GM19023 (cell line): ENCODE results near the gene TMEM187.

Source experiments
- ATAC-seq: cut with Tn5 transposase; IDR thresholded peaks from one replicate; pipeline ENCODE4 v1.9.1; 2021; ENCODE audit warnings: mild to moderate bottlenecking, moderate library complexity; ENCODE audit not compliant: unreplicated experiment

The TMEM187 gene

DNA sequence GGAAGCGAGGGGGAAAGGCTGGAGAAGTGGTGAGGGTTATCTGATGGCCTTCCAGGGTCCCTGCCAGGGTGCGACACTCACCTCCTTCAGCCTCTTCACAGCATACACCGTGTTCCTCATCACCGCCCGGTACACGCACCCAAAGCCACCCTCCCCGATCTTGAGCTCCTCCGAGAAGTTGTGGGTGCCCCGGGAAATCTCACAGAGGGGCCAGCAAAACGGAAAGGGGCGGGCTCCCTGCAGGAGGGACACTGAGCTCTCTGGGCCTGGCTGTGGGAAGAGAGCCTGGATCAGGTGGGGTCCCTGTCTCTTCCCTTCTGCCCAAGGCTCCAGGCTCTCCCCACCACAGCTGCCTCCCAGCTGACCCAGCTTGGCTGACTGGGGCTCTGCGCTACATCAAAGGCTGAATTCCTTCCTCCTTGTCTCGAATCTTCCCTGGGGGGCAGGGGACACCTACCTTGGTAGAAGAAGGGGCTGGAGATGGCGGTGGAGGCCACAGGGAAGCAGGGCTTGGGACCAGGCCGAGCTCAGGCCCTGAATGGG lies 46.0 kb downstream of the TMEM187 start:
- no peak for ATAC-seq

DNA sequence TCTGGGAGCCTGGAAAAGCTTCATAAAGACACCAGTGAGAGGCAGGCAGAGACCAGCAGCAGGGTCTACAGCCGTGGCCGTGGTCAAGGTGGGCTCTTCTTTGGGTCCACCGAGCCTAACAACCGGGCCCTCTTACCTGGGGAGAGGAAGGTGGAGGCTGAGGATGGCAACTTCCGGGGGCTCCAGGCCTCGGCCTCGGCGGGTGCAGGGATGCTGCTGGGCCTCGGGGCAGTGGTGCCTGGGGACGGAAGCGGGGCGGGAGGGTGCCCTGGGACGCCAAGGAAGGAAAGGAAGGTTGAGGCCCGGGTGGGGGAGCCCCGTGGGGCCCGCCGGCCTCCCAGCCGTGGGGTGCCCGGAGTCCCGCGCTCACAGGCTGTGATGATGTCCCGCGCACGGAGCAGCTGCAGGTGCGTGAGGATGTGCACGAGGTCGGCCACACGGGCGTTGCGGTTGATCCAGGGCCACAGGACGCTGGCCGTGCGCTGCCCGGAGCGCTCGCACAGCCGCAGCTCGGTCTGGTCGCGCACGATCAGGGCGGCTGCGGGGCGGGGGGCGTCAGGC lies 46.6 kb downstream of the TMEM187 start:
- peak; percentile 15 for ATAC-seq

DNA sequence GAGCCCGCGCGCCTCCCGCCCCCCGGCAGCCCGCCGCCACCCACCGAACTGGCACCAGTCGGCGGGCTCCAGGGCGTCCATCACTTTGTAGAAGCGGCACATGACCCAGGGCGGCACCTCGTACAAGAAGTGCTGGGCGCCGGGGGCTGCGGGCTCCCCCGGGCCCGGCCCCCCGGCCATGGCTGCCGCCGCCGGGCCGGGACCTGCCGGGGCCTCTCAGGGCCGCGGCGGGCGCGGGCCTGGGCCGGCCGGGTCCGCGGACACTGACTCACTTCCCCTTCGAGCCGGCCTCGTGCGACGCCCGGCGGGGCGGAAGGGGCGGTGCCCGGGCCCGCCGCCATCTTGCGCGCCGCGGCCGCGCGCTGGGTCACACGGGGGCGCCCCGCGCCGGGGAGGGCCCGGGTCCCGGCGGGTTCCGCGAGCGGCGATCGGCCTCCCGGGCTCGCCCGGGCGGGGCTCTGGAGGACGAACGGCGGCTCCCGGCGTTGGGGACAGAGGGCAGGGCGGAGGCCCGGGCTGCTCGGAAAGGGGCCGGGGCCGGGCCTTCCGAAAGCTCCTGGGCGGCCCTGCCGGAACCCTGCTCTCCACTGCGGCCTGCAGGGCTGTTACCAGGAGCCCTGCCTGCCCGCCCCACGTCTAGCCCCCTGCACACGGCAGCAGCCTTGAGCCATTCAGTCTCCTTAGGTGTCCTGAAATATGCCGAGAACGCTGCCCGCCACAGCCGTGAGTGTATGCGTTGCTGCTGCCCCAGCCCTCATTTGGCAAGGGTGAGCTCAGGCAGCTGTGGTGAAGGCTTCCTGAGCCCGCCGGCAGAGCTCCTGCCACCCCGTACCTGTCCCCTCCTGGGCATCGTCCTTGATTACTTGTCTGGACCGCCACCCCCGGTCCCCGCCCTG lies 47.3 kb downstream of the TMEM187 start, which contains the start of gene IRAK1:
IRAK1 (minus strand) TSS at position 270 of the 896 bp plus-strand sequence; CDS start at position 180, 90 bp downstream.
- ATAC-seq = peak; percentile 71

DNA sequence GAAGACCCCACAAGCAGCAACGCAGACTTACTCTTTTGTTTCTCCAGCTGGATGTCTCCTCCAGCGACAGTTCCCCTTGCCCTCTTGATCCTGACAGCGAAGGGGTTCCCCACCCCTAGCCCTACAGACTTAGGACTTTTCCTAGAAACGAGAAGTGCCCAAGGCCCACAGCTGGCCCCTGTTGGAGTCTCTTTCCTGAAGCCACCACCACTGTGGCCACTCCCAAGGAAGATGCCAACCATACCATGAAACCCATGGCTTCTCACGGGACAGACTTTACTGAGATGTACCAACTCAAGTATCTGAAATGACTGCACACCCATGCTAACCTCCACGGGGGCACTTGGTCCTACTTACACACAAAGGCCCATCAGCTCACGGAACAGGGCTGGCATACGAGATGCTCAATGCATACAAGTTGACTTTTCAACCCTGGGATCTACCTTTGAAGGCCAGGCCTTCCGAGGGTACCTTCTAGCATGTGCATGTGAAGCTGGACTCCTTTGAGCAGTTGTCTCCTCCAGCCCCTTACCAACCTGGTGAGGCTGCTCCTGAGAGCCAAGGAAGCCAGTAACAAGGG lies 48.1 kb downstream of the TMEM187 start:
- no peak for ATAC-seq

DNA sequence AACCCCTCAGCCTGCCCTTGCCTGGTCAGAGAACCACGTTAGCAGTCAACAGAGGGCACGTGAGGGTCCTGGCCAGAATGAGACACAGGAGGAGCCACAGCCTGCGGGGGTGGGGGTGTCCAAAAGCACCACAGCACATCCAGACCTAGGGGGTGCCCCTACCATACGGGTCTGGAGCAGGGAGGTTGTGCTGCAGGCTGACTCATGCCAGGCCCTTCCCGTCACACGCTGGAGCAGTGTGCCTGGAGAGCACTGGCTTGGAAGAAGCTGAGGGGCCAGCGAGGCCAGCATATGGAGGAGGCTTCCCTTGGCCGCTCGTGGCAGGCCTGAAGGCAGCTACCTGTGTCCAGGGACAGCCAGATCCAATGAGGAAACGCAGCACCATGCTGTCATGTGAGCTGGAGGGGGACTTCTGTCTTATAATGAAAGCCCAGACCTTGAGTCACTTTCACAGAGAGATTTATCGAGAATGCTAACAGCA lies 48.6 kb downstream of the TMEM187 start:
- no peak for ATAC-seq

DNA sequence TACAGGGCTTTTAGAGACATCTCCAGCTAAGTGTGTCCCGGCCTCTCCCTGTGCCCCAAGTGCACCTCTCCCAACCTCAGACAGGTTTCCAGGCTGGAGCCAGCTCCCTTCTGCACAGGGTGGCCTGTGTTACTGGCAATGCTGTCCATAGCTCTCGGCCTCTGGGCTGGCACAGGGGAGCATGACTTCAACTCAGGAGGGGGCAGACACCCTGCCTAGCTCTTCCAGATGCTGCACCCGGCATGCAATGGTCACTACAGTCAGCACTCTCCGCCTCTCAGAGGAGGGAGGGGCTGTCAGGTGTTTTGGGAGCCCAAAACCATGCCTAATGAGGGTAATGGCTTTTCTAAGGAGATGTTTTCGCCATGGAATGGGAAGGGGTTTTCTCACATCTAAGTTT lies 49.6 kb downstream of the TMEM187 start:
- ATAC-seq = no peak

DNA sequence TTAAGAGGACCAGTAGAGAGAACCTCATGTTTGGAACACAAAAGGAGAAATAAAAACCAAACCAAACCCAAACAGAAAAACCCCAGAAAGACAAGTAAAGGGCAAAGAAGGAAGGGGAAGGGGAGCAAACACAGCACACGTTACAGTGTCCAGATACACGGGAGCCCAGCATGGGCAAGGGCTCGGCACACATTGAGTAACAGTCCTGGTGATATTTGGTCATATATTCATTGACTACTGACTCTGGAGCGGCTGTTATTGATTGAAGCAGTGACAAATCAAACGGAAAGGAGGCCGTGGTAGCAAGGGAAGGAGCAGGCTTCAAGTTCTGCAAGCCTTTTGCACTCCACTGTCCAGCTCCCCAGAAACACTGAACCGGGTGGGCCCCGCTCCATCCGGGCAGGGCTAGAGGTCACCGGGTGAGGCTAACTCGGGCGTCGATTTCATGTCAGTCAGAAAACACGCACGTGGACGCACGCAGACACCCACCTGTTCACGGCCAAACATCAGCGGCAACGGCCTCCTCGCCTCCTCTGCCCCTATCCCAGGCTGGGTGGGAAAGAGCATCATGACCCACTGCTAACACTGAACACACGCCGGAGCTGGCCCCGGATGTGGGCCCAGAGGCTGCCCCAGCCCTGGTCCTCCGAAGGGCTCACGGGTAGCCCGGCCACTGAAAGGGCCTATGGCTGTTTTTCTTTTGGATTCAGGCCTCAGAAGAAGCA lies 50.9 kb downstream of the TMEM187 start:
- no peak for ATAC-seq

DNA sequence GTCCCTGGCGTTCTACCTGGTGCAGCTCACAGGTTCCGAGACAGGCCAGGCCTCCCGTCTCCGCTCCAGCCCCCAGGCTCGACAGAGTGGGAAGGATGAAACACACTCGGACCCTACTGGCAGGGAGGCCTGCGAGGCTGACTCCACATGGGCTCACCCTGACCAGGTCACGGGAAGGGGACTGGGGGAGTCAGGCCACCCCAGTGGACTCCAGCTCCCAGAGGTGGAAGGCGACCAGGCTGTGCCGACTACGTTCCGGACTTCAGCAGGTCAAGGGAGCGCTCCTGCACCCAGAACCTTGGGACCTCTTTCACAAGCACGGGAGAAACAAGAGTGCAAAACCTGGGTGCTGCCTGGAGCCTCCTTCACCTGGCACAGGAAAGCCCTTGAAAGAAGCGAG lies 51.7 kb downstream of the TMEM187 start:
- no peak for ATAC-seq

DNA sequence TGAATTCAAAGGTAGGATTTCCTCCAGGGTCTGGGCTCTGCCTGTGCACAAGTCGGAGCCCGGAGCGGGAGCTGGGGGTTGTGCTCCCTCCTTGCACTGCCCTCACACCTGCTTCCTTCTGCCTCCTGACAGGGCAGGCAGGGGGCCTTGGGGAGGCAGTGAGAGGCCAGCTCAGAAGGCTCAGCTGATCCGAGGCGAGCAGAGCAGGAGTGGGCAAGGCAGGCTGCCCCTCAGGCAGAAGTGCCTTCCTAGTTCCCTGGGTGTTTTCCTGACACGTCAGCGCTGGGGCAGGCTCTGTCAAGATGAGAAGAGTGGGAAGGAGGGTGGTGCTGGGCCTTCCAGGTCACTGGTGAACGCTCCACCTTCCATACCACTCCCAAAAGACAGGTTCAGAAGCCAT lies 52.7 kb downstream of the TMEM187 start:
- ATAC-seq = no peak

DNA sequence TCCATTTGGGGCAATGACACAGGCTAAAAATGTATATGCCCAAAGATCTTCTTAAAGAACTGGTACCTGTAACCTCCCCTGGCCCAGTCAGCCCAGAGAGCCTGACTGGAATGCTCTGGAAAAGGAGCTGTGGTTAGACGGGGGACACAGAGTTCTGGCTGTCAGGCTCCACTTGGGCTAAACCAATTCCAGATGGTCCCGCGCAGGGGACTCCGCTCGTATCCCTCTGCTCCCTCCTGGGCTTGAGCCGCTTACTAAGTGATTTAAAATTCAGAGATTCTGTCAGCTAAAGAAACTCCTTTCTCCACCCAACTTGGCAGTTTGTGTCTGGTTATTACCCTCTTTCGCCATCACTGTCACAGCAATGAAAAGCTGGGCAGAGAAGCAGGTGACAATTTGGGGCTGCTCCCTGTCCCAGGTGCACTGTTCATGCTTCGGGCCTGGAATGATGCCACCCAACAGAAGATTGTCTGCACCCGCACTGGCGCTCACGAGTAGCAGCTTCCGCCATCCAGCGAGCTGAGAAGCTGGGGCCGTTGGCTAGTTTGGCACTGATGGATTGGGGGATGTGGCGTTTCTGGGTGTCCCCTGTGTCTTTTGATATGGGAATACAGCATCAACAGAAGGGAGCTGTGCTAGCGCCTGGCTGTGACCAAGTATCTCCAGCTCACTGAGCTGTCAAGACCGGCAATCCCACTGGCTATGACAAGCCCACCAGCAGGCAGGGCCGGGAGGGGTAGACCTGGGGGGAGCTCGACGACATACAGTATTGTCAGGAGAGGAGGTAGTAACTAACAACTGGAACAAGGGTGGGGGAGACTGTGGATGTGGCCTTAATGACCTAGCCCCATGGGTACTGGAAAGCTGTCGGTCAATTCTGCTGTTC lies 53.8 kb downstream of the TMEM187 start:
- no peak for ATAC-seq

DNA sequence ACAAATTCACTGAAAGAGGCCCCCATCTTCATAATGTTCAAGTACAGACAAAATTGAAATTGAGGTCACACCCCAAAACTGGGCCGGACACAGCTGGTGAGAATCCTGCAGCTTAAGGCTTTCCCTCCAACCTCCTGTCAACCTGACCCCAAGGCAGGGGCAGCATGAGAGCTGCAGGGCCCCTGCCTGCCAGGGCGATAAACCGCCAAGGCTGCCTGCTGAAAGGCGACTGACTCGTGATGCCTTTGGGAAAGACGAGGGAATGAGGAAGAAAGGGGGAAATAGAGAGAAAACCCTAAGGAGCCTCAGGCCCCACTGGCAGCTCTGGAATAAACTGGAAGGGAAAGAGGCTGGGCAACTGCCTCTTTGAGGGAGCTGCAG lies 54.5 kb downstream of the TMEM187 start:
- ATAC-seq = no peak

DNA sequence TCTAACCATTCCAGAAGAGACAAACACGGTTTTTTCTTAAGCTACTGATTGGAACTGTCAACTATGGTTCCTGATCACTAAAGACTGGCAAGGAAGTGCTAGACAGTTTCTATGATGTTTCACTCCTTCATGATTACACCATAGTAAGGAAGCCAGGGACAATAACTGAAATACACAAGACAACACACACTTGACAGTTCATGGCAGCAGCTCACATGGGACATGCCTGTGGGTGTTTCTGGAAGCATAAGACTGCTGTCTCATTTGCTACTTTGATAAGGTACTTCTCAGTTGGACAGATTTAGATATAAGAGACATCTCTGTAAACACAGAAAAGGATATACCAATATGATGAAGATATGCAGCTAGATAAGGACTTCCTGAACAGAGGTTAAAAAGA lies 55.4 kb downstream of the TMEM187 start:
- no peak for ATAC-seq

DNA sequence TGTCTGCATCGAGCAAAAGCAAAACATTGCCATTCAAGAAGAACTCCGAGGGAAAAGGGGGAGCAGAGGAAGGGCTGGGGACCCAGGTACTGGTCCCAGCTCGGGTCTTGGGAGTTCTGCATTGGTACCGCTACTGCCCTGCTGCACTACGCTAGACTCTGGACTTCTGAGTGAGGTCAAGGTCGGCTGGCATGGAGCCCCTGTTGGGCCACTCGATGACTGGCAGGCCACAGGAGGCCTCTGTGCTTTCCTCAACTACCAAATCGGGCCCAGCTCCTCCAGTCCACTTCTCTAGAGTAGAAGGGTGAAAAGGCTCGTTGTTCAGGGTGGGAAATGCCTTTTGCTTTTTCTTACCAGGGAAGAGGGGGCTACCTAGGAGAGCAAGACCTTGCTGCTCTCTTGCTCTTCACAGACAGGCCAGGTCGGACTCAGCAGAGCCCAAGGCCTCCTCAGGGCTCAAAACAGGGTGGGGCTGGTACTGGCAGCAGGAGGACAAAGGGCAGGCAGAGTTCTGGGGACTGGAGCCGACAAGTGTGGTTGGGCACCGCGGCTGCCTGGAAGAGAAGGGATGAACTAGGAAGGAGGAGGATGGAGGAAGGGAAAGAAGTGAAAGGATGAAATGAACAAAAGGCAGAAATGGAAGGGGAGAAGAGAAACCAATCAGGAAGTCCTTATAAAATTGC lies 56.1 kb downstream of the TMEM187 start:
- no peak for ATAC-seq

DNA sequence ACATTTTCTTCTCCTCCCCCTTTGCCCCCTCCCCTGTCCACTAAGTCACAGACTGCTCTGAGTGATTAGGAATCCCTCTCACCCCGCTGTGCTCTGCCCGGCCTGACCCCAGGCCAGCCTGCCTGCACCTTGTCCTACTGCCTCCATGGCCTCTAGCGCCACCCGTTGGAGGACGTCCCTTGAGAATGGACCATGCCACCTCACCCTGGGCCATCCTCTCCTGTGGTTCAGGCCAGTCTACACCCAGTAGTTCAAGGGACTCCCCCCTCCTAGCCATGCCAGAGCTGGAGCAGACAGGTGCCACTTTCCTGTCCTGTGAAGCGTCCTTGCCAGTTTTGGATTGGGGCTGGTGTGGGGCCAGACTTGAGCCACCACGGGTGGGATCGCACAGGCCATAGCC lies 56.9 kb downstream of the TMEM187 start:
- ATAC-seq = no peak

DNA sequence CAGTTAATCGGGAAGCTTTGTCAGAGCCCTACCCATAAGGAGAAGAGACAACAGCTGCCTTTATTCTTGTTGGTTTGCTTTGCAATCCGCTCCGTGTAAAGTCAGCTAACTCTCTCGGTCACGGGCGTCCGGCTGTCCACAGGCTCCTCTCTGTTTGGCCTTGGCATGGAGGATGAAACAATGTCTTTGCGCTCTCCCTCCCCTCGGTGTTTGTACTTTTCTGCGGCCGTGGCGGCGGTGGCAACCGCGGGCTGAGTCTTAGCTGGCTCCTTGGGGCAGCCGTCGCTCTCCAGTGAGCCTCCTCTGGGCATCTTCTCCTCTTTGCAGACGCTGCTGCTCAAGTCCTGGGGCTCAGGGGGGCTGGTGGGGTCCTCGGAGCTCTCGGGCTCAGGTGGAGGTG lies 57.7 kb downstream of the TMEM187 start:
- no peak for ATAC-seq

DNA sequence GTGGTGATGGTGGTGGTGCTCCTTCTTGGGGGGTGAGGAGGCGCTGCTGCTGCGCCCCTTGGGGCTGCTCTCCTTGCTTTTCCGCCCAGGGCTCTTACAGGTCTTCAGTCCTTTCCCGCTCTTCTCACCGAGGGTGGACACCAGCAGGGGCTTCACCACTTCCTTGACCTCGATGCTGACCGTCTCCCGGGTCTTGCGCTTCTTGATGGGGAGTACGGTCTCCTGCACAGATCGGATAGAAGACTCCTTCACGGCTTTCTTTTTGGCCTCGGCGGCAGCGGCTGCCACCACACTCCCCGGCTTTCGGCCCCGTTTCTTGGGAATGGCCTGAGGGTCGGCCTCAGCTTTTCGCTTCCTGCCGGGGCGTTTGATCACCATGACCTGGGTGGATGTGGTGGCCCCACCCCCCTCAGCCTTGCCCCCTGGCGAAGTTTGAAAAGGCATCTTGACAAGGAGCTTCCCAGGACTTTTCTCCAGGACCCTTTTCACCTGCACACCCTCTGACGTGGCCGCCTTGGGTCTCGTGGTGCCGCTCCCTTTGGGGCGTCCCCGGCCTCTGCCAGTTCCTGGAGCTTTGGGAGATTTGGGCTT lies 58.3 kb downstream of the TMEM187 start:
- ATAC-seq = no peak

DNA sequence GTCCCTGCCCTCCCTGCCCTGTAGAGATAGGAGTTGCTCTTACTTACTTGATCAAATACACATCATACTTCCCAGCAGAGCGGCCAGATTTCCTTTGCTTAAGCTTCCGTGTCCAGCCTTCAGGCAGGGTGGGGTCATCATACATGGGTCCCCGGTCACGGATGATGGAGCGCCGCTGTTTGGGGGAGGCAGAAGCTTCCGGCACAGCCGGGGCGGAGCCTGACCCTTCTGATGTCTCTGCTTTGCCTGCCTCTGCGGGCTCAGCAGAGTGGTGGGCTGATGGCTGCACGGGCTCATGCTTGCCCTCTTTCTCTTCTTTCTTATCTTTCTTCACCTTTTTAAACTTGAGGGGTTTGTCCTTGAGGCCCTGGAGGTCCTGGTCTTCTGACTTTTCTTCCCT lies 59.6 kb downstream of the TMEM187 start:
- no peak for ATAC-seq

DNA sequence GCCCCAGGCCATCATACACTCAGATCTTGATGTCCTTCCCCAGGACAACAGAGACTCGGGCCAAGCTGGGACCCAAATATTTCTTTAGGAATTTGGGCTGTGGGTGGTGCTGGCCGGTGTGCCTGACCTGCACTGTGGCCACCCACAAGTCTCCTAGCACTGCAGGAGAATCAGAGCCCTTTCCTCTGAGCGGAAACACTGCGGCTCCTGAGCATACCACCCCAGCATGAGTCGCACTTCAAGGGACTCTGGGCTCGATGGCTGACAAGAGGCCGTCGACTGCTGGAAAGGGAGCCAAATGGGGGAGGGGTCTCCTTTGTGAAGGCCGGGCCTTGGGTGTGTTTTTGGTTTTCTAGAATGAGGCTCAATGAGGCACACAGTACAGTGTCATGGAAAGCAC lies 60.1 kb downstream of the TMEM187 start:
- ATAC-seq = no peak
